OCI-LY3 (cell line): ENCODE results near the gene GDAP2.

Source experiments
- H2AFZ ChIP-seq: fragments of 200-600, 300-600 bp; shearing (Covaris generic); 2 replicates; pipeline ENCODE4 v1.6.0; 2014; ENCODE audit warnings: antibody characterized with exemption, low read depth, low read length
- H3K27ac ChIP-seq: fragments of 200-600, 300-600 bp; sonication (generic); 2 replicates; pipeline ENCODE4 v1.5.1; 2014; ENCODE audit warnings: mild to moderate bottlenecking, low read length, moderate library complexity, mixed read lengths
- H3K27me3 ChIP-seq: fragments of 200-600, 300-600 bp; sonication (generic); 2 replicates; pipeline ENCODE4 v1.6.1; 2014; ENCODE audit warnings: low read depth, low read length, mixed read lengths
- H3K36me3 ChIP-seq: fragments of 200-600, 300-600 bp; sonication (generic); replicated peaks from 2 replicates; pipeline ENCODE3; 2014; ENCODE audit warnings: low read depth, low read length, mixed read lengths
- H3K4me1 ChIP-seq: fragments of 300-600, 200-600 bp; sonication (generic); 2 replicates; pipeline ENCODE4 v1.6.1; 2014; ENCODE audit warnings: low read length, mixed read lengths
- H3K4me2 ChIP-seq: fragments of 200-600, 300-600 bp; sonication (generic); 2 replicates; pipeline ENCODE4 v1.6.1; 2014; ENCODE audit warnings: low read length, mixed read lengths
- H3K4me3 ChIP-seq: fragments of 300-600, 200-600 bp; sonication (generic); 2 replicates; pipeline ENCODE4 v1.5.1; 2014; ENCODE audit warnings: antibody characterized with exemption, mild to moderate bottlenecking, low read length, moderate library complexity
- H3K79me2 ChIP-seq: fragments of 300-600, 200-600 bp; shearing (Covaris generic); 2 replicates; pipeline ENCODE4 v1.6.1; 2014; ENCODE audit warnings: mild to moderate bottlenecking, low read length, mixed read lengths
- H3K9ac ChIP-seq: fragments of 300-600, 200-600 bp; shearing (Covaris generic); 2 replicates; pipeline ENCODE4 v1.6.0; 2014; ENCODE audit warnings: mild to moderate bottlenecking, low read length, moderate library complexity
- H3K9me3 ChIP-seq: fragments of 200-600, 300-600 bp; shearing (Covaris generic); 2 replicates; pipeline ENCODE4 v1.6.1; 2014; ENCODE audit warnings: low read length, mixed read lengths; ENCODE audit not compliant: insufficient read depth
- H4K20me1 ChIP-seq: fragments of 200-600, 300-600 bp; sonication (generic); 2 replicates; pipeline ENCODE4 v1.6.1; 2016; ENCODE audit warnings: low read length, mixed read lengths; ENCODE audit not compliant: insufficient read depth
- CTCF ChIP-seq: fragments of 200-600, 300-600 bp; sonication (generic); IDR thresholded peaks from 2 replicates; pipeline ENCODE4 v1.5.1; 2014; ENCODE audit warnings: antibody characterized with exemption, low read length, low read depth
- EZH2phosphoT487 ChIP-seq: fragments of 200-600 bp; shearing (Covaris generic); IDR thresholded peaks from 2 replicates; pipeline ENCODE4 v1.6.1; 2018; ENCODE audit warnings: antibody characterized with exemption, mixed run types, low read depth

The GDAP2 gene

GRCh38 chr1:117820096-117820495 lies 109.3 kb downstream of the GDAP2 start:
- Histone ChIP-seq H3K4me3 (no peak overlapping the region), H3K9me3 (no peaks in the 10 kb centered on the region), H3K9ac (no peak overlapping the region), H3K27me3 (no peaks in the 10 kb centered on the region), H4K20me1 (no peaks in the 10 kb centered on the region), H3K36me3 (no peaks in the 10 kb centered on the region), H2AFZ (no peak overlapping the region), H3K4me1 (no peaks in the 10 kb centered on the region), H3K4me2 (no peak overlapping the region), H3K79me2 (no peaks in the 10 kb centered on the region), H3K27ac (no peak overlapping the region)
- TF ChIP-seq CTCF: no peak
- no peak for TF ChIP-seq EZH2phosphoT487

GRCh38 chr1:117819301-117819700 lies 110.1 kb downstream of the GDAP2 start:
- no peak for TF ChIP-seq CTCF
- no peak for TF ChIP-seq EZH2phosphoT487
- Histone ChIP-seq H3K36me3 (no peaks in the 10 kb centered on the region), H3K27ac (no peak overlapping the region)

GRCh38 chr1:117818456-117818855 lies 111.0 kb downstream of the GDAP2 start:
- Histone ChIP-seq H3K4me1 (no peaks in the 10 kb centered on the region), H3K27ac (no peak overlapping the region), H3K4me3 (no peak overlapping the region), H3K27me3 (no peaks in the 10 kb centered on the region), H4K20me1 (no peaks in the 10 kb centered on the region), H3K4me2 (no peak overlapping the region), H3K9me3 (no peaks in the 10 kb centered on the region), H3K79me2 (no peaks in the 10 kb centered on the region), H3K36me3 (no peaks in the 10 kb centered on the region), H3K9ac (no peak overlapping the region), H2AFZ (no peak overlapping the region)
- TF ChIP-seq EZH2phosphoT487 (no peak), CTCF (no peak)

More at GRCh38 chr1:117819301-117819700, 110.1 kb downstream of the GDAP2 start:
- Histone ChIP-seq H3K79me2 (no peaks in the 10 kb centered on the region), H3K9ac (no peak overlapping the region), H3K27me3 (no peaks in the 10 kb centered on the region), H2AFZ (no peak overlapping the region), H4K20me1 (no peaks in the 10 kb centered on the region), H3K9me3 (no peaks in the 10 kb centered on the region), H3K4me1 (no peaks in the 10 kb centered on the region), H3K4me2 (no peak overlapping the region), H3K4me3 (no peak overlapping the region)

GRCh38 chr1:117817629-117818028 lies 111.8 kb downstream of the GDAP2 start:
- Histone ChIP-seq H3K4me2 (no peak overlapping the region), H3K79me2 (no peaks in the 10 kb centered on the region), H2AFZ (no peak overlapping the region), H3K9me3 (no peaks in the 10 kb centered on the region), H3K4me1 (no peaks in the 10 kb centered on the region), H3K9ac (no peak overlapping the region), H3K27me3 (no peaks in the 10 kb centered on the region), H3K27ac (no peak overlapping the region), H3K36me3 (no peaks in the 10 kb centered on the region), H3K4me3 (no peak overlapping the region), H4K20me1 (no peaks in the 10 kb centered on the region)
- TF ChIP-seq CTCF (no peak), EZH2phosphoT487 (no peak)
